GM18861 (cell line): ENCODE results near the gene DGCR2.
"Not testable (repeated sequence)": the region's sequence is repeated elsewhere in the genome, so short reads cannot be mapped to it uniquely, and the experiment has no call there.

Source experiments
- ATAC-seq: cut with Tn5 transposase; IDR thresholded peaks from one replicate; pipeline ENCODE4 v1.9.1; 2021; ENCODE audit not compliant: unreplicated experiment

Gene DGCR2

GRCh38 chr22:19032898-19033567 is 89.2 kb downstream of the DGCR2 start:
- not testable (repeated sequence) for ATAC-seq

- ATAC-seq = not testable (repeated sequence)
These were observed 89.9 kb downstream of the DGCR2 start for GRCh38 chr22:19032156-19032785.

GRCh38 chr22:19030889-19031252 is 91.3 kb downstream of the DGCR2 start:
- ATAC-seq = not testable (repeated sequence)

- ATAC-seq = not testable (repeated sequence)
These were observed 91.9 kb downstream of the DGCR2 start for GRCh38 chr22:19030226-19030888.

GRCh38 chr22:19029113-19030103 is 92.8 kb downstream of the DGCR2 start:
- ATAC-seq = not testable (repeated sequence)

GRCh38 chr22:19028060-19028455 is 94.2 kb downstream of the DGCR2 start:
- not testable (repeated sequence) for ATAC-seq

- not testable (repeated sequence) for ATAC-seq
These were observed 94.7 kb downstream of the DGCR2 start for GRCh38 chr22:19027371-19028059.

- ATAC-seq = not testable (repeated sequence)
These were observed 96.1 kb downstream of the DGCR2 start for GRCh38 chr22:19026080-19026479.

- not testable (repeated sequence) for ATAC-seq
These were observed 97.2 kb downstream of the DGCR2 start for GRCh38 chr22:19024956-19025489.

GRCh38 chr22:19023931-19024330 is 98.3 kb downstream of the DGCR2 start:
- ATAC-seq = not testable (repeated sequence)

- no peak for ATAC-seq
These were observed 99.5 kb downstream of the DGCR2 start for GRCh38 chr22:19022755-19023154.

GRCh38 chr22:19019679-19020032 is 102.6 kb downstream of the DGCR2 start:
- ATAC-seq = no peak

GRCh38 chr22:19019029-19019678 is 103.1 kb downstream of the DGCR2 start:
- ATAC-seq = no peak

GRCh38 chr22:19018256-19018655 is 104.0 kb downstream of the DGCR2 start:
- ATAC-seq = no peak

- no peak for ATAC-seq
These were observed 106.0 kb downstream of the DGCR2 start for GRCh38 chr22:19016081-19016766.

- ATAC-seq = no peak
These were observed 107.3 kb downstream of the DGCR2 start for GRCh38 chr22:19014886-19015285.

- ATAC-seq = not testable (repeated sequence)
These were observed 108.2 kb downstream of the DGCR2 start for GRCh38 chr22:19013881-19014598.

GRCh38 chr22:19013411-19013810 is 108.8 kb downstream of the DGCR2 start:
- not testable (repeated sequence) for ATAC-seq
